ENCODE data around the gene LATS2.

LATS2 gene

DNA sequence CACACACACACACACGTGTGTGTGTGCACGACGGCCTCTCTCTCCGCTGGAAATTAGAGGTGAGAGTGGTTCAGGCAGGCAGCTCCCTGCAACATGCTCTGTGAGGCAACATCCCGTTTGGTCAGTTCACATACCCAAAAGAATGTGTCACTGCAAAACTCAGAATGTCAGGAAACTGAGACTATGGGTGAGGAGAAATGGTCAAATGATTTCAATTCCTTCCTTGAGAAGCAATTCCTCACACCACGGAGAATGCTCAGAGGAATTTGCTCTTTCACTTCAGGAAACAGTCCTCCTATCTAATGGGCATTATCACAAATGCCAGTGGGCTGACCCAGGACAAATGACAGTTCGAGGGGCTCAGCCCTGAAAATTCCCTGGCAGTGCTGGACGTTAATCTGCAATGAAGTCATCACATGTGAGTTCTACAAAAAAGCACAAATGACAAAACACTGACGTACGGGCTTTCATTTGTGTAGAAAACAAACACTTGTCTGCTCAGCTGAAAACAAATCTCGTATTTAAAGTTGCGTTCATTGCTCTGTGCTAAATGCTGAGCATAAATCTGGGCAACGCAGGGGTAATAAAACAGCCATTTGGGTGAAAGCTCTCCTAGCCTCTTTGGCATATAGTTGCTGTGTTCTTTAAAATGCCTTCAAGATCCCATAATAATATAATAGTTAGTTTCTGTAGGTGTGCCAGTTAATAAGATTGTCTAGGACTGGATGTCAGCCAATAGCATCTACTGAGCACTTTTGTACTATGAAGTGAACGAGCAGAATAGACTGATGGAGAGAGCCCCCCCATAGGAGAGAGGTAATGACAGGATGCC, 18.6 kb upstream of the LATS2 start:
- Histone ChIP-seq H3K27ac (ENCODE audit: low read length) (no peak overlapping the region), H3K9me3 (ENCODE audit: insufficient read depth, low read length, severe bottlenecking) (no peaks in the 10 kb centered on the region), H3K4me2 (ENCODE audit: insufficient read depth, low read length) (no peak overlapping the region), H3K9ac (ENCODE audit: low read depth, low read length) (no peak overlapping the region), H2AFZ (ENCODE audit: low read depth, low read length) (no peak overlapping the region), H3K79me2 (ENCODE audit: insufficient read depth, low read length) (no peaks in the 10 kb centered on the region), H3K4me1 (ENCODE audit: insufficient read depth, low read length) (no peaks in the 10 kb centered on the region), H3K27me3 (ENCODE audit: insufficient read depth, low read length, poor library complexity) (peaks cover 5% of the 10 kb centered on the region), H3K36me3 (ENCODE audit: insufficient read depth, low read length) (no peaks in the 10 kb centered on the region), H4K20me1 (ENCODE audit: insufficient read depth, low read length) (no peaks in the 10 kb centered on the region), H3K4me3 (ENCODE audit: low read depth in 1 of 2, low read length in 2 of 2) (no peak overlapping the region)
- TF ChIP-seq, protein P1, sequence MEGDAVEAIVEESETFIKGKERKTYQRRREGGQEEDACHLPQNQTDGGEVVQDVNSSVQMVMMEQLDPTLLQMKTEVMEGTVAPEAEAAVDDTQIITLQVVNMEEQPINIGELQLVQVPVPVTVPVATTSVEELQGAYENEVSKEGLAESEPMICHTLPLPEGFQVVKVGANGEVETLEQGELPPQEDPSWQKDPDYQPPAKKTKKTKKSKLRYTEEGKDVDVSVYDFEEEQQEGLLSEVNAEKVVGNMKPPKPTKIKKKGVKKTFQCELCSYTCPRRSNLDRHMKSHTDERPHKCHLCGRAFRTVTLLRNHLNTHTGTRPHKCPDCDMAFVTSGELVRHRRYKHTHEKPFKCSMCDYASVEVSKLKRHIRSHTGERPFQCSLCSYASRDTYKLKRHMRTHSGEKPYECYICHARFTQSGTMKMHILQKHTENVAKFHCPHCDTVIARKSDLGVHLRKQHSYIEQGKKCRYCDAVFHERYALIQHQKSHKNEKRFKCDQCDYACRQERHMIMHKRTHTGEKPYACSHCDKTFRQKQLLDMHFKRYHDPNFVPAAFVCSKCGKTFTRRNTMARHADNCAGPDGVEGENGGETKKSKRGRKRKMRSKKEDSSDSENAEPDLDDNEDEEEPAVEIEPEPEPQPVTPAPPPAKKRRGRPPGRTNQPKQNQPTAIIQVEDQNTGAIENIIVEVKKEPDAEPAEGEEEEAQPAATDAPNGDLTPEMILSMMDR (IDR thresholded peaks at IDR 0.05; ENCODE audit: borderline replicate concordance, extremely low read depth, low read length, poor library complexity, severe bottlenecking) = no peak
- no peak for TF ChIP-seq EZH2 (IDR thresholded peaks at IDR 0.05; ENCODE audit: borderline replicate concordance, low read depth, low read length, severe bottlenecking)
- ATAC-seq (ENCODE audit: insufficient read depth, low read depth) (no peak), DNase-seq (no peak)

DNA sequence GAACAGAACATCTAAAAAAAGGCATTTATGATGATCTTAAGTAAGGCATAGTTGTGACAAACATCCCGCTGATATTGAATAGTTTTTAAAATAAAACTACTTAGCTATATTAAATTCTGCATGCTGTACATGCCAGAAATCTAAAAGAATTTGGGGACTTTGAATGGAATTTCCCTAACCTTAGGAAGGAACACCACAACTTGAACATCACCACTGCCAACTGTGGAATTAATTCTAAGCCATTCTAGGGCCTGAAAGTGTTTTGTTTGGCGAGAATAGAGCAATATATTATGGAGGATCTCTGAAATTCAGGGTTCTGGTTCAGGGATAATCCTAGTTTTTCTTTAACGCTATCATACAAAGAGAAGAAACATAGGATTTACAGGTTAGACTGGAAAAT, 17.8 kb upstream of the LATS2 start:
- Histone ChIP-seq H3K9ac (ENCODE audit: low read depth, low read length) (no peak overlapping the region), H3K27me3 (ENCODE audit: insufficient read depth, low read length, poor library complexity) (peaks cover 11% of the 10 kb centered on the region), H3K79me2 (ENCODE audit: insufficient read depth, low read length) (no peaks in the 10 kb centered on the region), H3K4me3 (ENCODE audit: low read depth in 1 of 2, low read length in 2 of 2) (no peak overlapping the region), H3K9me3 (ENCODE audit: insufficient read depth, low read length, severe bottlenecking) (no peaks in the 10 kb centered on the region), H2AFZ (ENCODE audit: low read depth, low read length) (no peak overlapping the region), H3K36me3 (ENCODE audit: insufficient read depth, low read length) (no peaks in the 10 kb centered on the region), H3K27ac (ENCODE audit: low read length) (no peak overlapping the region), H3K4me2 (ENCODE audit: insufficient read depth, low read length) (no peak overlapping the region), H3K4me1 (ENCODE audit: insufficient read depth, low read length) (no peaks in the 10 kb centered on the region), H4K20me1 (ENCODE audit: insufficient read depth, low read length) (no peaks in the 10 kb centered on the region)
- TF ChIP-seq EZH2 (IDR thresholded peaks at IDR 0.05; ENCODE audit: borderline replicate concordance, low read depth, low read length, severe bottlenecking) = no peak
- TF ChIP-seq, protein P1 (IDR thresholded peaks at IDR 0.05; ENCODE audit: borderline replicate concordance, extremely low read depth, low read length, poor library complexity, severe bottlenecking) = no peak
- DNase-seq = no peak
- ATAC-seq (ENCODE audit: insufficient read depth, low read depth) = no peak

DNA sequence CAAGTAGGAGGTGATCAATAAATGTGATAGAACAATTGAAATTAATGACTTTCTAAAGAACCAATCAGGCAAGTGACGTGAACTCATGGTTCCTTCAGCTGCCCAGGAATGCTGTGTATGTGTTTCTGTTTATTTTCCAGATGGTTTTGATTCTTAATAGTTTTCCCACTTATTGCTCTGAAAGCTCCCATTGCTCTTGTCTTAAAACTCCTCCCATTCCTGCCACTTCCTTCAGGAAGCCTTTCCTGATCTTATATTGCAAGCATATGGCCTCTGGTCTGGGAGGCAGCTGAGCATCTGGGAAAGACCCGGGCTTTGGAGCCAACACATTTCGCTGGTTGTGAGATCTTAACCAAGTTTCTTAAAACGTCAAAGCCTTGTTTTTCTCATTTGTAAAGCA, 17.1 kb upstream of the LATS2 start:
- Histone ChIP-seq H3K36me3 (ENCODE audit: insufficient read depth, low read length) (no peaks in the 10 kb centered on the region), H3K27ac (ENCODE audit: low read length) (no peak overlapping the region), H2AFZ (ENCODE audit: low read depth, low read length) (no peak overlapping the region), H3K4me2 (ENCODE audit: insufficient read depth, low read length) (no peak overlapping the region), H3K4me3 (ENCODE audit: low read depth in 1 of 2, low read length in 2 of 2) (no peak overlapping the region), H3K9ac (ENCODE audit: low read depth, low read length) (no peak overlapping the region), H3K27me3 (ENCODE audit: insufficient read depth, low read length, poor library complexity) (peaks cover 11% of the 10 kb centered on the region), H3K4me1 (ENCODE audit: insufficient read depth, low read length) (no peaks in the 10 kb centered on the region), H3K79me2 (ENCODE audit: insufficient read depth, low read length) (no peaks in the 10 kb centered on the region), H4K20me1 (ENCODE audit: insufficient read depth, low read length) (no peaks in the 10 kb centered on the region), H3K9me3 (ENCODE audit: insufficient read depth, low read length, severe bottlenecking) (no peaks in the 10 kb centered on the region)
- no peak for TF ChIP-seq EZH2 (IDR thresholded peaks at IDR 0.05; ENCODE audit: borderline replicate concordance, low read depth, low read length, severe bottlenecking)
- TF ChIP-seq, protein P1 (IDR thresholded peaks at IDR 0.05; ENCODE audit: borderline replicate concordance, extremely low read depth, low read length, poor library complexity, severe bottlenecking) = no peak
- ATAC-seq (ENCODE audit: insufficient read depth, low read depth) (no peak), DNase-seq (no peak)

Measured in DND-41 (cell line).